ENCODE data around the gene CCDC3.

DNA sequence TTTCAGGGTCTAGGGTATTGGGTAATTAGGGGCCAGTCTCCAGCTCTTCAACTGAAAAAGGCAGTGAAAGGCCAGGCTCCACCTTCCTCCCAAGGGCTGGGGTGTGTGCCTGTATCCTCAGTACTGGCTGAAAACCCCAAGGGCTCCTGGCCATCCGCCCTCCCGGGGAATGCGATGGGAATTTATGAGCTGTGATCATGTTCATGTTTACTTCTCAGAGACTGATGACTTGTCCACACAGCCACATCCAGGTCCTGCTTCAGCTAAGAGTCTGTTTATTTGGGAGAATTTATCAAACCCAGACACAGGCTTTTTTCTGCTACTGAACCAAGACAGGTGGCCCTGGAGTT lies 91.7 kb downstream of the CCDC3 start:
- TF ChIP-seq, protein P1, sequence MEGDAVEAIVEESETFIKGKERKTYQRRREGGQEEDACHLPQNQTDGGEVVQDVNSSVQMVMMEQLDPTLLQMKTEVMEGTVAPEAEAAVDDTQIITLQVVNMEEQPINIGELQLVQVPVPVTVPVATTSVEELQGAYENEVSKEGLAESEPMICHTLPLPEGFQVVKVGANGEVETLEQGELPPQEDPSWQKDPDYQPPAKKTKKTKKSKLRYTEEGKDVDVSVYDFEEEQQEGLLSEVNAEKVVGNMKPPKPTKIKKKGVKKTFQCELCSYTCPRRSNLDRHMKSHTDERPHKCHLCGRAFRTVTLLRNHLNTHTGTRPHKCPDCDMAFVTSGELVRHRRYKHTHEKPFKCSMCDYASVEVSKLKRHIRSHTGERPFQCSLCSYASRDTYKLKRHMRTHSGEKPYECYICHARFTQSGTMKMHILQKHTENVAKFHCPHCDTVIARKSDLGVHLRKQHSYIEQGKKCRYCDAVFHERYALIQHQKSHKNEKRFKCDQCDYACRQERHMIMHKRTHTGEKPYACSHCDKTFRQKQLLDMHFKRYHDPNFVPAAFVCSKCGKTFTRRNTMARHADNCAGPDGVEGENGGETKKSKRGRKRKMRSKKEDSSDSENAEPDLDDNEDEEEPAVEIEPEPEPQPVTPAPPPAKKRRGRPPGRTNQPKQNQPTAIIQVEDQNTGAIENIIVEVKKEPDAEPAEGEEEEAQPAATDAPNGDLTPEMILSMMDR (IDR thresholded peaks at IDR 0.05): no peak
- no peak for TF ChIP-seq POLR2A (IDR thresholded peaks at IDR 0.05)
- TF ChIP-seq POLR2AphosphoS5 (IDR thresholded peaks at IDR 0.05; ENCODE audit: insufficient read depth in 1 of 2, low read depth in 1 of 2): no peak
